K562 (cell line): ENCODE data around the gene CAMSAP3. TPM values are rescaled to one million over a fixed set of nuclear protein-coding genes. Genes with fewer than 3 reads are reported as not detected.
A peak's percentile ranks its signal among the peaks of the same experiment; 100 is the strongest.

Experiments
- ATF7 ChIP-seq: fragments of 450-650 bp; IDR thresholded peaks from 2 replicates; pipeline ENCODE4 v1.7.1; 2014; ENCODE audit warnings: mild to moderate bottlenecking, moderate library complexity
- ESRRB ChIP-seq: fragments of 250-450 bp; sonication (Bioruptor Pico); IDR thresholded peaks from 2 replicates; pipeline ENCODE4 v1.5.0; 2020; ENCODE audit warnings: mild to moderate bottlenecking, moderate library complexity, borderline replicate concordance
- FOSL1 ChIP-seq: fragments of 200-800 bp; sonication (Bioruptor generic); conservative IDR thresholded peaks from 2 replicates; pipeline ENCODE4 v1.6.1; 2016; ENCODE audit warnings: missing genetic modification characterization, missing compliant biosample characterization
- FOXK2 ChIP-seq, 2 experiments: fragments of 450-650 bp; IDR thresholded peaks in 1 of 2; conservative IDR thresholded peaks in 1 of 2; 2 replicates each; pipeline ENCODE4 v1.6.1; 2016; ENCODE audit warnings: low read depth in 2 of 2, mild to moderate bottlenecking in 1 of 2
- HNRNPLL ChIP-seq: fragments of 200-400 bp; formaldehyde crosslinking; IDR thresholded peaks from 2 replicates; pipeline ENCODE4 v1.6.1; 2017; ENCODE audit warnings: low read length, low read depth, mild to moderate bottlenecking; ENCODE audit not compliant: poor library complexity, severe bottlenecking
- MYC ChIP-seq, 2 experiments: fragments of 250-450 bp in 1 of 2; sonication (Bioruptor Pico) in 1 of 2; IDR thresholded peaks; 2 replicates each; pipeline versions ENCODE4 v1.5.1 to v1.6.1; 2012 to 2021; ENCODE audit warnings: low read depth in 2 of 2, borderline replicate concordance in 1 of 2, improper control_type of control experiment in 1 of 2, low read length in 1 of 2, mild to moderate bottlenecking in 1 of 2, moderate library complexity in 1 of 2
- NR2C2 ChIP-seq, 2 experiments: fragments of 200-800 bp in 1 of 2; sonication (Bioruptor generic) in 1 of 2; sonication (generic) in 1 of 2; formaldehyde crosslinking in 1 of 2; IDR thresholded peaks; 2 replicates each; pipeline versions ENCODE4 v1.6.1 to v1.8.0; 2016 to 2022; ENCODE audit warnings: mild to moderate bottlenecking in 1 of 2, missing compliant biosample characterization in 1 of 2, missing genetic modification characterization in 1 of 2, missing genetic modification reagents in 1 of 2
- OTX1 ChIP-seq: fragments of 450-650 bp; formaldehyde crosslinking; IDR thresholded peaks from 2 replicates; pipeline ENCODE4 v1.4.0; 2022; ENCODE audit warnings: mild to moderate bottlenecking
- PHTF2 ChIP-seq: fragments of 250-450 bp; sonication (Bioruptor Pico); IDR thresholded peaks from 2 replicates; pipeline ENCODE4 v1.5.0; 2021; ENCODE audit warnings: mild to moderate bottlenecking
- PRMT5 ChIP-seq: sonication (generic); formaldehyde crosslinking; IDR thresholded peaks from 2 replicates; pipeline ENCODE4 v1.5.0; 2020; ENCODE audit warnings: missing genetic modification reagents
- RBFOX2 ChIP-seq: fragments of 200-400 bp; formaldehyde crosslinking; IDR thresholded peaks from 2 replicates; pipeline ENCODE4 v1.6.1; 2017; ENCODE audit warnings: low read depth, mild to moderate bottlenecking, low read length, moderate library complexity
- SMAD1 ChIP-seq: fragments of 150-350 bp; IDR thresholded peaks from 2 replicates; pipeline ENCODE4 v1.6.1; 2014; ENCODE audit warnings: low read length, low read depth; ENCODE audit not compliant: partially characterized antibody
- TAF9B ChIP-seq: fragments of 450-650 bp; IDR thresholded peaks from 2 replicates; pipeline ENCODE4 v1.6.1; 2018; ENCODE audit warnings: mild to moderate bottlenecking; ENCODE audit not compliant: partially characterized antibody
- ZNF174 ChIP-seq: fragments of 250-450 bp; sonication (Bioruptor Pico); IDR thresholded peaks from 2 replicates; pipeline ENCODE4 v1.4.0; 2020; ENCODE audit warnings: mild to moderate bottlenecking
- ZNF324 ChIP-seq: fragments of 250-450 bp; sonication (Bioruptor Pico); IDR thresholded peaks from 2 replicates; pipeline ENCODE4 v1.4.0; 2020; ENCODE audit warnings: mild to moderate bottlenecking
- ZNF41 ChIP-seq: fragments of 250-450 bp; sonication (Bioruptor Pico); conservative IDR thresholded peaks from 2 replicates; pipeline ENCODE4 v1.4.0; 2020; ENCODE audit warnings: mild to moderate bottlenecking
- ZNF445 ChIP-seq: fragments of 250-450 bp; sonication (Bioruptor Pico); IDR thresholded peaks from 2 replicates; pipeline ENCODE4 v1.4.0; 2020; ENCODE audit warnings: low read depth, mild to moderate bottlenecking, moderate library complexity
- polyA plus RNA-seq, 8 experiments: library from polyadenylated mRNA; depleted of rRNA in 4 of 8; stranded (reverse) in 5 of 8; unstranded in 3 of 8; fragments of >200 nt; fragmentation: Nextera tagmentation in 2 of 8; fragmentation: Illumina TruSeq in 1 of 8; extraction: Ambion mirVana in 2 of 8; extraction: Trizol in 1 of 8; gene quantifications; 2 replicates each; pipeline versions ENCODE4 v1.2.1 to v1.2.3, GENCODE V29; 2011 to 2014; ENCODE audit warnings: inconsistent platforms in 1 of 8, missing spikeins in 1 of 8
- total RNA-seq, 7 experiments: library from RNA; depleted of rRNA in 6 of 7; stranded (reverse); fragments of >200 nt in 6 of 7; fragmentation: Illumina TruSeq in 2 of 7; extraction: Trizol in 2 of 7; gene quantifications; 2 replicates each; pipeline versions ENCODE4 v1.2.1 to v1.2.3, GENCODE V29; 2011 to 2021; ENCODE audit warnings: low replicate concordance in 1 of 7
- TF ChIP-seq, protein P1 (sequence below): conservative IDR thresholded peaks from 2 replicates; pipeline ENCODE4 v1.6.1; 2011; ENCODE audit warnings: low read depth, mild to moderate bottlenecking, low read length; ENCODE audit not compliant: control insufficient read depth
- TF ChIP-seq, protein P2 (sequence below): IDR thresholded peaks from 3 replicates; pipeline ENCODE4 v1.6.1; 2011; ENCODE audit warnings: borderline replicate concordance, mild to moderate bottlenecking, moderate library complexity; ENCODE audit not compliant: insufficient read length; ENCODE audit errors: extremely low read depth
- TF ChIP-seq, protein P3 (sequence below): IDR thresholded peaks from 2 replicates; pipeline ENCODE4 v1.6.1; 2014; ENCODE audit warnings: antibody characterized with exemption
- TF ChIP-seq, protein P4 (sequence below): fragments of 250-450 bp; sonication (Bioruptor Pico); IDR thresholded peaks from 2 replicates; pipeline ENCODE4 v1.8.0; 2022; ENCODE audit warnings: inconsistent platforms, mild to moderate bottlenecking, moderate library complexity, borderline replicate concordance

CAMSAP3 gene
- total and polyA plus RNA-seq, 9 of the 15 experiments (the other 6 are each of a cell fraction or from before 2014, with no cell fraction given): 0.01 to 0.89 (median 0.22) TPM; not detected in 1

DNA sequence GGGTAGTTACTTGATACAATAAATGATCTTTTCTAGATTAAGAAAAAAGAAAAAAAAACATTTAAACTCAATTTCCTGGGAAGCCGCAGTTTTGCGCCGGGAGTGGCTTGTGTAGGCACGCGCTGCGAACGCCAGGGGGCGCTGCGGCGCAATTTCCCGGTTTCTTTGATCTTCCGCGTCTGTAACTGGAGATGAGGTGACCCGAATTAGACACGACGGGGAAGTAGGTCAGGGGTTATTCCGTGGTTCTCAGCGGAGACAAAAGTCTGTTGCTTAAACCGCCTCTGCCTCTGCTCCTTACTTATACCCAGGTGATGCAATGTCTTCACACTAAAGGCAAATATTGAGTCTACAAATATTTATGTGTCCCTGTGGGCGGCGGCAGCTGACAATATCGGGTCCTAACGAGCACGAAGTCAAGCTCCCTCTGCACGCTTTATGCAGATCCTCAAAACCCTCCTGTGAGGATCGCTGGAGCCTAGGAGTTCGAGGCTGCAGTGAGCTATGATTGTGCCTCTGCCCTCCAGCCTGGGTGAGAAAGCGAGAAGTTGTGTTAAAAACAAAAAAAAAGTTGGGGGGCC, 56.5 kb downstream of the CAMSAP3 start (continued):
- TF ChIP-seq SMAD1 (no peak), ZNF324 (CRISPR knock-in tag) (no peak), ZNF174 (CRISPR knock-in tag) (no peak), PHTF2 (CRISPR knock-in tag) (no peak), ZNF41 (CRISPR knock-in tag) (no peak), PRMT5 (no peak), TAF9B (no peak), MYC (IDR thresholded peaks at IDR 0.05; ENCODE audit: low read depth, low read length) (no peak), MYC (CRISPR knock-in tag; IDR thresholded peaks at IDR 0.05; ENCODE audit: borderline replicate concordance, low read depth) (no peak), RBFOX2 (no peak), OTX1 (CRISPR knock-in tag) (no peak), FOXK2 (conservative IDR thresholded peaks at IDR 0.05 in 1 of 2, IDR thresholded peaks at IDR 0.05 in 1 of 2; ENCODE audit: low read depth in 2 of 2) (0 out of 4 replicates have a peak, but pooled peaks of 1 of the 2 experiments have one; percentile 26), ATF7 (peak; percentile 93), NR2C2 (CRISPR knock-in tag; IDR thresholded peaks at IDR 0.05) (peak; percentile 81), NR2C2 (tag; IDR thresholded peaks at IDR 0.05) (peak; percentile 95), HNRNPLL (no peak), ESRRB (CRISPR knock-in tag) (no peak), ZNF445 (CRISPR knock-in tag) (no peak), FOSL1 (no peak)
- TF ChIP-seq, protein P1, sequence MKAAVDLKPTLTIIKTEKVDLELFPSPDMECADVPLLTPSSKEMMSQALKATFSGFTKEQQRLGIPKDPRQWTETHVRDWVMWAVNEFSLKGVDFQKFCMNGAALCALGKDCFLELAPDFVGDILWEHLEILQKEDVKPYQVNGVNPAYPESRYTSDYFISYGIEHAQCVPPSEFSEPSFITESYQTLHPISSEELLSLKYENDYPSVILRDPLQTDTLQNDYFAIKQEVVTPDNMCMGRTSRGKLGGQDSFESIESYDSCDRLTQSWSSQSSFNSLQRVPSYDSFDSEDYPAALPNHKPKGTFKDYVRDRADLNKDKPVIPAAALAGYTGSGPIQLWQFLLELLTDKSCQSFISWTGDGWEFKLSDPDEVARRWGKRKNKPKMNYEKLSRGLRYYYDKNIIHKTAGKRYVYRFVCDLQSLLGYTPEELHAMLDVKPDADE: no peak
- TF ChIP-seq, protein P2, sequence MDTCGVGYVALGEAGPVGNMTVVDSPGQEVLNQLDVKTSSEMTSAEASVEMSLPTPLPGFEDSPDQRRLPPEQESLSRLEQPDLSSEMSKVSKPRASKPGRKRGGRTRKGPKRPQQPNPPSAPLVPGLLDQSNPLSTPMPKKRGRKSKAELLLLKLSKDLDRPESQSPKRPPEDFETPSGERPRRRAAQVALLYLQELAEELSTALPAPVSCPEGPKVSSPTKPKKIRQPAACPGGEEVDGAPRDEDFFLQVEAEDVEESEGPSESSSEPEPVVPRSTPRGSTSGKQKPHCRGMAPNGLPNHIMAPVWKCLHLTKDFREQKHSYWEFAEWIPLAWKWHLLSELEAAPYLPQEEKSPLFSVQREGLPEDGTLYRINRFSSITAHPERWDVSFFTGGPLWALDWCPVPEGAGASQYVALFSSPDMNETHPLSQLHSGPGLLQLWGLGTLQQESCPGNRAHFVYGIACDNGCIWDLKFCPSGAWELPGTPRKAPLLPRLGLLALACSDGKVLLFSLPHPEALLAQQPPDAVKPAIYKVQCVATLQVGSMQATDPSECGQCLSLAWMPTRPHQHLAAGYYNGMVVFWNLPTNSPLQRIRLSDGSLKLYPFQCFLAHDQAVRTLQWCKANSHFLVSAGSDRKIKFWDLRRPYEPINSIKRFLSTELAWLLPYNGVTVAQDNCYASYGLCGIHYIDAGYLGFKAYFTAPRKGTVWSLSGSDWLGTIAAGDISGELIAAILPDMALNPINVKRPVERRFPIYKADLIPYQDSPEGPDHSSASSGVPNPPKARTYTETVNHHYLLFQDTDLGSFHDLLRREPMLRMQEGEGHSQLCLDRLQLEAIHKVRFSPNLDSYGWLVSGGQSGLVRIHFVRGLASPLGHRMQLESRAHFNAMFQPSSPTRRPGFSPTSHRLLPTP: no peak
- TF ChIP-seq, protein P3, sequence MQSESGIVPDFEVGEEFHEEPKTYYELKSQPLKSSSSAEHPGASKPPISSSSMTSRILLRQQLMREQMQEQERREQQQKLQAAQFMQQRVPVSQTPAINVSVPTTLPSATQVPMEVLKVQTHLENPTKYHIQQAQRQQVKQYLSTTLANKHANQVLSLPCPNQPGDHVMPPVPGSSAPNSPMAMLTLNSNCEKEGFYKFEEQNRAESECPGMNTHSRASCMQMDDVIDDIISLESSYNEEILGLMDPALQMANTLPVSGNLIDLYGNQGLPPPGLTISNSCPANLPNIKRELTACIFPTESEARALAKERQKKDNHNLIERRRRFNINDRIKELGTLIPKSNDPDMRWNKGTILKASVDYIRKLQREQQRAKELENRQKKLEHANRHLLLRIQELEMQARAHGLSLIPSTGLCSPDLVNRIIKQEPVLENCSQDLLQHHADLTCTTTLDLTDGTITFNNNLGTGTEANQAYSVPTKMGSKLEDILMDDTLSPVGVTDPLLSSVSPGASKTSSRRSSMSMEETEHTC: no peak
- TF ChIP-seq, protein P4, sequence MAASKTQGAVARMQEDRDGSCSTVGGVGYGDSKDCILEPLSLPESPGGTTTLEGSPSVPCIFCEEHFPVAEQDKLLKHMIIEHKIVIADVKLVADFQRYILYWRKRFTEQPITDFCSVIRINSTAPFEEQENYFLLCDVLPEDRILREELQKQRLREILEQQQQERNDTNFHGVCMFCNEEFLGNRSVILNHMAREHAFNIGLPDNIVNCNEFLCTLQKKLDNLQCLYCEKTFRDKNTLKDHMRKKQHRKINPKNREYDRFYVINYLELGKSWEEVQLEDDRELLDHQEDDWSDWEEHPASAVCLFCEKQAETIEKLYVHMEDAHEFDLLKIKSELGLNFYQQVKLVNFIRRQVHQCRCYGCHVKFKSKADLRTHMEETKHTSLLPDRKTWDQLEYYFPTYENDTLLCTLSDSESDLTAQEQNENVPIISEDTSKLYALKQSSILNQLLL: no peak
